ENCODE measurements around the gene SLC16A12. TPM values are rescaled to one million over a fixed set of nuclear protein-coding genes. Genes with fewer than 3 reads are reported as not detected.

SLC16A12 gene
- total and polyA plus RNA-seq, 10 of the 15 experiments (the other 5 are each of a cell fraction or from before 2014, with no cell fraction given), result not detected

DNA sequence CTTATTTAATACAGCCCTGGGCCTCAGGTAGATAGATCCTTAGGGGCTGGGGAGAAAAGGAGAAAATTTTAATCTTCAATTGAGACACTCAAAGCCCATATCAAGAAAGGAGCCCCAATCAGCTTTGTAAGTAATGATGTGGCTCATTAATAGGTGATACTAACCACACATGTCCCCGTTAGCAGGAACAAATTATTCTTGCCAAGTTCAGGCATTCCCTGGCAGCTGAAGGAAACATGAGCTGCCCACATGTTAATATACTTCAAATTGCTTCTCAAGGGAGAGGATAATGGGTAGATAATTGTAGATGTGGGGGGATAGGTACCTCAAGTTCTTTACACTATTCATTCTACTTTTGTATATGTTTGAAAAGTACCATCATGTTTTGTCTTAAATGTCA, 106.5 kb downstream of the SLC16A12 start:
- intact Hi-C loops (cut with micrococcal nuclease; ENCODE audit: unreplicated experiment) (loop anchor here (10.0 kb wide), 2 partner anchors 276 to 366 kb away; partner anchors contain the start of gene KIF20B), in situ Hi-C loops (cut with MboI) (loop anchor here (10.0 kb wide), 1 partner anchor 126 kb away; no protein-coding TSS in a partner anchor)
- BruUV-seq (replicated peaks), result no TSS peak
- WGBS (ENCODE audit: insufficient coverage, insufficient replicate concordance, low lambda C conversion rate, missing lambda C conversion rate), result 13% methylated on average over 1 of the region's 1 CpG
- H3K9me3 ChIP-seq (replicated peaks; ENCODE audit: control insufficient read depth, insufficient read depth, low read length), result no peaks in the 10 kb centered on the region
- H3K27ac ChIP-seq (ENCODE audit: control insufficient read depth, insufficient read depth), result no peak overlapping the region
- ChIA-PET RAD21 (ENCODE audit: unreplicated experiment) (interaction anchor here (2.5 kb wide), 1 partner anchor 134 kb away, joined by 9 read pairs; no protein-coding TSS in a partner anchor), CTCF (interaction anchor here (0.8 to 2.2 kb wide), 4 partner anchors 10 to 355 kb away, joined by 3 to 10 read pairs (median 4); no protein-coding TSS in a partner anchor), POLR2A (interaction anchor here (0.7 kb wide), 1 partner anchor 1723 kb away, joined by 3 read pairs; no protein-coding TSS in a partner anchor), SMC1A (ENCODE audit: uncharacterized antibody, unreplicated experiment) (interaction anchor here (2.1 kb wide), 1 partner anchor 133 kb away, joined by 6 read pairs; no protein-coding TSS in a partner anchor)
- DNase-seq (ENCODE audit: low read depth, low spot score), result no peak
- no peaks in the 10 kb centered on the region for H3K79me2 ChIP-seq (ENCODE audit: control insufficient read depth, insufficient read depth, low read length)
- no peak overlapping the region for H2AFZ ChIP-seq (ENCODE audit: control insufficient read depth, low read depth, low read length)
- TF ChIP-seq TCF12 (IDR thresholded peaks at IDR 0.05; ENCODE audit: low read depth, low read length) (no peak), ZSCAN29 (IDR thresholded peaks at IDR 0.05) (no peak), CREB1 (IDR thresholded peaks at IDR 0.05; ENCODE audit: low read depth) (no peak), MYB (IDR thresholded peaks at IDR 0.05; ENCODE audit: borderline replicate concordance, low read depth, low read length) (no peak), CEBPB (IDR thresholded peaks at IDR 0.05; ENCODE audit: borderline replicate concordance in 1 of 2, low read depth in 2 of 2, low read length in 2 of 2) (no peak), JUND (IDR thresholded peaks at IDR 0.05; ENCODE audit: low read depth, low read length) (no peak), NR2F1 (conservative IDR thresholded peaks at IDR 0.05) (no peak), CBFB (IDR thresholded peaks at IDR 0.05; ENCODE audit: low read depth) (no peak), TARDBP (IDR thresholded peaks at IDR 0.05; ENCODE audit: borderline replicate concordance) (no peak), YY1 (IDR thresholded peaks at IDR 0.05; ENCODE audit: low read depth, low read length) (no peak)
- TF ChIP-seq, protein P1, sequence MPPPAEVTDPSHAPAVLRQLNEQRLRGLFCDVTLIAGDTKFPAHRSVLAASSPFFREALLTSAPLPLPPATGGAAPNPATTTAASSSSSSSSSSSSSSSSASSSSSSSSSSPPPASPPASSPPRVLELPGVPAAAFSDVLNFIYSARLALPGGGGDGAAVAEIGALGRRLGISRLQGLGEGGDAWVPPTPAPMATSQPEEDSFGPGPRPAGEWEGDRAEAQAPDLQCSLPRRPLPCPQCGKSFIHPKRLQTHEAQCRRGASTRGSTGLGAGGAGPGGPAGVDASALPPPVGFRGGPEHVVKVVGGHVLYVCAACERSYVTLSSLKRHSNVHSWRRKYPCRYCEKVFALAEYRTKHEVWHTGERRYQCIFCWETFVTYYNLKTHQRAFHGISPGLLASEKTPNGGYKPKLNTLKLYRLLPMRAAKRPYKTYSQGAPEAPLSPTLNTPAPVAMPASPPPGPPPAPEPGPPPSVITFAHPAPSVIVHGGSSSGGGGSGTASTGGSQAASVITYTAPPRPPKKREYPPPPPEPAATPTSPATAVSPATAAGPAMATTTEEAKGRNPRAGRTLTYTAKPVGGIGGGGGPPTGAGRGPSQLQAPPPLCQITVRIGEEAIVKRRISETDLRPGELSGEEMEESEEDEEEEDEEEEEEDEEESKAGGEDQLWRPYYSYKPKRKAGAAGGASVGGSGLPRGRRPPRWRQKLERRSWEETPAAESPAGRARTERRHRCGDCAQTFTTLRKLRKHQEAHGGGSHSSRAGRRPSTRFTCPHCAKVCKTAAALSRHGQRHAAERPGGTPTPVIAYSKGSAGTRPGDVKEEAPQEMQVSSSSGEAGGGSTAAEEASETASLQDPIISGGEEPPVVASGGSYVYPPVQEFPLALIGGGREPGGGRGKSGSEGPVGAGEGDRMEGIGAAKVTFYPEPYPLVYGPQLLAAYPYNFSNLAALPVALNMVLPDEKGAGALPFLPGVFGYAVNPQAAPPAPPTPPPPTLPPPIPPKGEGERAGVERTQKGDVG (CRISPR knock-in tag; IDR thresholded peaks at IDR 0.05), result no peak
- H3K9ac ChIP-seq (ENCODE audit: control insufficient read depth, insufficient read depth, low read length), result no peak overlapping the region
- no peaks in the 10 kb centered on the region for H4K20me1 ChIP-seq (ENCODE audit: control insufficient read depth, insufficient read depth)
- H3K4me2 ChIP-seq (ENCODE audit: control insufficient read depth, insufficient read depth), result no peak overlapping the region
- no peak overlapping the region for H3K4me3 ChIP-seq
- no peak for FAIRE-seq
- H3K4me1 ChIP-seq (ENCODE audit: control insufficient read depth, insufficient read depth, low read length), result no peaks in the 10 kb centered on the region
- ATAC-seq, result no peak
- no peaks in the 10 kb centered on the region for H3K27me3 ChIP-seq (replicated peaks in 1 of 2; ENCODE audit: control insufficient read depth in 2 of 2, insufficient read depth in 2 of 2, low read length in 1 of 2)
- H3K36me3 ChIP-seq (ENCODE audit: control insufficient read depth in 2 of 2, insufficient read depth in 2 of 2, low read length in 1 of 2), result no peaks in the 10 kb centered on the region
